Right cardiac atrium (tissue), 5 donors: ENCODE data around the gene ZNF281. TPM values are rescaled to one million over a fixed set of nuclear protein-coding genes. Genes with fewer than 3 reads are reported as not detected.

Experiments used
- ATAC-seq, 2 donors: fragments of 200-7000 bp; cut with Tn5 transposase; one replicate each; pipeline versions ENCODE4 v1.8.0 to v1.9.1; 2020; ENCODE audit warnings: moderate library complexity in 2 of 2, mild to moderate bottlenecking in 1 of 2
- DNase-seq, 3 donors: peaks; one replicate each; pipeline ENCODE4 v3.0.0-alpha.2; 2020
- H3K27ac ChIP-seq: one replicate; pipeline ENCODE4 v1.5.1; 2013; ENCODE audit warnings: mild to moderate bottlenecking, low read length, control low read depth, moderate library complexity
- H3K27me3 ChIP-seq: one replicate; pipeline ENCODE4 v1.6.1; 2013; ENCODE audit not compliant: control insufficient read depth, insufficient read depth
- H3K4me1 ChIP-seq: one replicate; pipeline ENCODE4 v1.6.1; 2013; ENCODE audit warnings: low read length; ENCODE audit not compliant: control insufficient read depth, insufficient read depth
- H3K4me3 ChIP-seq: one replicate; pipeline ENCODE4 v1.5.1; 2013; ENCODE audit warnings: low read length, control low read depth
- H3K9me3 ChIP-seq: one replicate; pipeline ENCODE4 v1.6.1; 2013; ENCODE audit warnings: low read length; ENCODE audit not compliant: control insufficient read depth
- WGBS: extraction: QIAGEN DNeasy Blood & Tissue Kit; methylation state at CpG from one replicate; pipeline ENCODE4 v1.1.7; 2013; 5-methylcytosine and 5-hydroxymethylcytosine counted together
- intact Hi-C, 4 donors: fragments of 100-400 bp; cut with DNase I; formaldehyde crosslinking; loops; one replicate each; pipeline versions ENCODE4 v1.11.0 to v1.14.0; 2022 to 2023
- polyA plus RNA-seq: library from polyadenylated mRNA; stranded (reverse); fragments of 200-250 nt; gene quantifications from one replicate; pipeline ENCODE4 v1.2.3, GENCODE V29; 2013
- total RNA-seq, 4 donors: library from RNA; stranded (reverse); fragmentation: NEBNext Ultra II Directional; extraction: Animal tissue kit (Norgen Biotek cat#: 25700); gene quantifications; one replicate each; pipeline ENCODE4 v1.2.1, GENCODE V29; 2021
- donor health status: healthy with polysubstance abuse.
- donor health status: DM: no; HTN: yes; CAD: no.
- donor health status: DM: no; HTN: no; CAD: no.
- donor health status: DM: no; HTN: yes; CAD: no; lungs with severe emphysema.
- donor health status: DM: yes; HTN: yes; CAD: no.

ZNF281 gene
- total and polyA plus RNA-seq, 5 donors = 4.0 to 9.2 (median 9.0) TPM

- no peaks in the 10 kb centered on the region for H3K9me3 ChIP-seq
- DNase-seq (no peak), ATAC-seq (no peak)
- no peaks in the 10 kb centered on the region for H3K27me3 ChIP-seq
- intact Hi-C loops = no loop called here
- H3K27ac ChIP-seq = no peak overlapping the region
- peaks cover 2% of the 10 kb centered on the region for H3K4me1 ChIP-seq
- WGBS = 88% methylated on average over 3 of the region's 3 CpGs
- no peak overlapping the region for H3K4me3 ChIP-seq
Observed at GRCh38 chr1:200372095-200372884, 37.5 kb downstream of the ZNF281 start.

- Histone ChIP-seq H3K27me3 (no peaks in the 10 kb centered on the region), H3K4me3 (no peak overlapping the region), H3K27ac (no peak overlapping the region), H3K9me3 (no peaks in the 10 kb centered on the region), H3K4me1 (peaks cover 2% of the 10 kb centered on the region)
- WGBS = 92% methylated on average over 2 of the region's 2 CpGs
- no peak for DNase-seq
- ATAC-seq = no peak
- intact Hi-C loops = no loop called here
Observed at GRCh38 chr1:200369706-200370105, 40.1 kb downstream of the ZNF281 start.

GRCh38 chr1:200369131-200369530 lies 40.7 kb downstream of the ZNF281 start:
- WGBS = 94% methylated on average over 4 of the region's 4 CpGs
- Histone ChIP-seq H3K4me1 (no peaks in the 10 kb centered on the region), H3K9me3 (no peaks in the 10 kb centered on the region), H3K4me3 (no peak overlapping the region), H3K27ac (no peak overlapping the region), H3K27me3 (no peaks in the 10 kb centered on the region)
- no peak for ATAC-seq
- no peak for DNase-seq
- intact Hi-C loops = no loop called here

GRCh38 chr1:200368556-200368955 lies 41.3 kb downstream of the ZNF281 start:
- WGBS = 64% methylated on average over 6 of the region's 6 CpGs
- ATAC-seq (no peak), DNase-seq (no peak)
- Histone ChIP-seq H3K27ac (no peak overlapping the region), H3K4me1 (no peaks in the 10 kb centered on the region), H3K9me3 (no peaks in the 10 kb centered on the region), H3K27me3 (no peaks in the 10 kb centered on the region), H3K4me3 (no peak overlapping the region)
- intact Hi-C loops = no loop called here

- Histone ChIP-seq H3K27me3 (no peaks in the 10 kb centered on the region), H3K4me3 (no peak overlapping the region), H3K9me3 (no peaks in the 10 kb centered on the region), H3K27ac (no peak overlapping the region), H3K4me1 (no peaks in the 10 kb centered on the region)
- intact Hi-C loops = no loop called here
- DNase-seq (no peak), ATAC-seq (peak; percentile 60 to 73)
- WGBS = 45% methylated on average over 3 of the region's 3 CpGs
Observed at GRCh38 chr1:200367841-200368534, 41.8 kb downstream of the ZNF281 start.

- no peak for ATAC-seq
- H3K9me3 ChIP-seq = no peaks in the 10 kb centered on the region
- no peak for DNase-seq
- 82% methylated on average over 5 of the region's 5 CpGs for WGBS
- no peaks in the 10 kb centered on the region for H3K27me3 ChIP-seq
- H3K4me1 ChIP-seq = no peaks in the 10 kb centered on the region
- no peak overlapping the region for H3K4me3 ChIP-seq
- intact Hi-C loops = no loop called here
- no peak overlapping the region for H3K27ac ChIP-seq
Observed at GRCh38 chr1:200366577-200367253, 43.1 kb downstream of the ZNF281 start.

- Histone ChIP-seq H3K4me3 (no peak overlapping the region), H3K4me1 (no peaks in the 10 kb centered on the region), H3K9me3 (no peaks in the 10 kb centered on the region), H3K27me3 (no peaks in the 10 kb centered on the region), H3K27ac (no peak overlapping the region)
- WGBS = 94% methylated on average over 2 of the region's 2 CpGs
- intact Hi-C loops = no loop called here
- ATAC-seq (no peak), DNase-seq (no peak)
Observed at GRCh38 chr1:200365897-200366426, 43.9 kb downstream of the ZNF281 start.

- ATAC-seq (no peak), DNase-seq (no peak)
- intact Hi-C loops = no loop called here
- H3K27ac ChIP-seq = no peak overlapping the region
- H3K4me3 ChIP-seq = no peak overlapping the region
- H3K4me1 ChIP-seq = no peaks in the 10 kb centered on the region
- no peaks in the 10 kb centered on the region for H3K27me3 ChIP-seq
- no peaks in the 10 kb centered on the region for H3K9me3 ChIP-seq
- WGBS = 75% methylated on average over 5 of the region's 5 CpGs
Observed at GRCh38 chr1:200364831-200365230, 45.0 kb downstream of the ZNF281 start.

GRCh38 chr1:200364091-200364759 lies 45.6 kb downstream of the ZNF281 start:
- no peak for DNase-seq
- no peak for ATAC-seq
- Histone ChIP-seq H3K4me3 (no peak overlapping the region), H3K27ac (no peak overlapping the region), H3K4me1 (no peaks in the 10 kb centered on the region), H3K9me3 (no peaks in the 10 kb centered on the region), H3K27me3 (no peaks in the 10 kb centered on the region)
- intact Hi-C loops = no loop called here
- 84% methylated on average over 2 of the region's 2 CpGs for WGBS

GRCh38 chr1:200363264-200363933 lies 46.4 kb downstream of the ZNF281 start:
- DNase-seq (no peak), ATAC-seq (no peak)
- Histone ChIP-seq H3K4me3 (no peak overlapping the region), H3K27me3 (no peaks in the 10 kb centered on the region), H3K27ac (no peak overlapping the region), H3K9me3 (no peaks in the 10 kb centered on the region), H3K4me1 (no peaks in the 10 kb centered on the region)
- WGBS = 52% methylated on average over 5 of the region's 5 CpGs
- intact Hi-C loops = no loop called here
